IPS-15b (cell line): Measurements from ENCODE around the gene VPS41.

ENCODE experiments used
- H3K27me3 ChIP-seq: one replicate; pipeline ENCODE4 v1.6.1; 2013; ENCODE audit warnings: low read length; ENCODE audit not compliant: control insufficient read depth, insufficient read depth
- H3K36me3 ChIP-seq: one replicate; pipeline ENCODE4 v1.6.1; 2013; ENCODE audit warnings: low read length; ENCODE audit not compliant: control insufficient read depth, insufficient read depth
- H3K4me1 ChIP-seq: one replicate; pipeline ENCODE4 v1.6.1; 2013; ENCODE audit warnings: mild to moderate bottlenecking, low read length; ENCODE audit not compliant: control insufficient read depth, insufficient read depth
- H3K4me3 ChIP-seq: one replicate; pipeline ENCODE4 v1.5.1; 2013; ENCODE audit warnings: low read depth, low read length
- H3K9ac ChIP-seq: one replicate; pipeline ENCODE4 v1.6.1; 2013; ENCODE audit warnings: low read depth, mild to moderate bottlenecking, low read length
- H3K9me3 ChIP-seq: one replicate; pipeline ENCODE4 v1.6.1; 2013; ENCODE audit warnings: mild to moderate bottlenecking, low read length; ENCODE audit not compliant: control insufficient read depth, insufficient read depth

The VPS41 gene

GRCh38 chr7:38903057-38903456 lies 5.9 kb downstream of the VPS41 start:
- H3K27me3 ChIP-seq, result no peaks in the 10 kb centered on the region
- no peak overlapping the region for H3K9ac ChIP-seq
- no peaks in the 10 kb centered on the region for H3K9me3 ChIP-seq
- H3K4me1 ChIP-seq, result peaks cover 5% of the 10 kb centered on the region
- H3K36me3 ChIP-seq, result no peaks in the 10 kb centered on the region
- H3K4me3 ChIP-seq, result no peak overlapping the region

- no peak overlapping the region for H3K4me3 ChIP-seq
- H3K4me1 ChIP-seq, result peaks cover 2% of the 10 kb centered on the region
- no peaks in the 10 kb centered on the region for H3K27me3 ChIP-seq
- no peak overlapping the region for H3K9ac ChIP-seq
- H3K36me3 ChIP-seq, result no peaks in the 10 kb centered on the region
- no peaks in the 10 kb centered on the region for H3K9me3 ChIP-seq
Observed at GRCh38 chr7:38902449-38902848, 6.5 kb downstream of the VPS41 start.

- H3K9ac ChIP-seq, result no peak overlapping the region
- no peaks in the 10 kb centered on the region for H3K4me1 ChIP-seq
- H3K36me3 ChIP-seq, result no peaks in the 10 kb centered on the region
- H3K4me3 ChIP-seq, result no peak overlapping the region
- H3K27me3 ChIP-seq, result no peaks in the 10 kb centered on the region
- H3K9me3 ChIP-seq, result no peaks in the 10 kb centered on the region
Observed at GRCh38 chr7:38893061-38893460, 15.9 kb downstream of the VPS41 start.

- no peaks in the 10 kb centered on the region for H3K27me3 ChIP-seq
- H3K36me3 ChIP-seq, result no peaks in the 10 kb centered on the region
- H3K4me3 ChIP-seq, result no peak overlapping the region
- no peaks in the 10 kb centered on the region for H3K9me3 ChIP-seq
- peaks cover 6% of the 10 kb centered on the region for H3K4me1 ChIP-seq
- H3K9ac ChIP-seq, result no peak overlapping the region
Observed at GRCh38 chr7:38890597-38890996, 18.4 kb downstream of the VPS41 start.

- H3K36me3 ChIP-seq, result no peaks in the 10 kb centered on the region
- no peak overlapping the region for H3K4me3 ChIP-seq
- no peaks in the 10 kb centered on the region for H3K27me3 ChIP-seq
- H3K9me3 ChIP-seq, result no peaks in the 10 kb centered on the region
- H3K4me1 ChIP-seq, result peaks cover 6% of the 10 kb centered on the region
- no peak overlapping the region for H3K9ac ChIP-seq
Observed at GRCh38 chr7:38889872-38890432, 19.0 kb downstream of the VPS41 start.

- H3K27me3 ChIP-seq, result no peaks in the 10 kb centered on the region
- H3K36me3 ChIP-seq, result no peaks in the 10 kb centered on the region
- H3K9me3 ChIP-seq, result no peaks in the 10 kb centered on the region
- no peak overlapping the region for H3K9ac ChIP-seq
- peaks cover 6% of the 10 kb centered on the region for H3K4me1 ChIP-seq
- H3K4me3 ChIP-seq, result no peak overlapping the region
Observed at GRCh38 chr7:38889079-38889478, 19.9 kb downstream of the VPS41 start.

- Histone ChIP-seq H3K4me3 (no peak overlapping the region), H3K36me3 (no peaks in the 10 kb centered on the region), H3K4me1 (peaks cover 6% of the 10 kb centered on the region), H3K9me3 (no peaks in the 10 kb centered on the region), H3K9ac (no peak overlapping the region), H3K27me3 (no peaks in the 10 kb centered on the region)
Observed at GRCh38 chr7:38886265-38886664, 22.7 kb downstream of the VPS41 start.

- no peaks in the 10 kb centered on the region for H3K36me3 ChIP-seq
- no peaks in the 10 kb centered on the region for H3K9me3 ChIP-seq
- no peaks in the 10 kb centered on the region for H3K27me3 ChIP-seq
- H3K9ac ChIP-seq, result no peak overlapping the region
- H3K4me1 ChIP-seq, result peaks cover 6% of the 10 kb centered on the region
- H3K4me3 ChIP-seq, result no peak overlapping the region
Observed at GRCh38 chr7:38883706-38884105, 25.3 kb downstream of the VPS41 start.

GRCh38 chr7:38881947-38882684 lies 26.9 kb downstream of the VPS41 start:
- peaks cover 6% of the 10 kb centered on the region for H3K4me1 ChIP-seq
- no peaks in the 10 kb centered on the region for H3K9me3 ChIP-seq
- no peaks in the 10 kb centered on the region for H3K36me3 ChIP-seq
- no peak overlapping the region for H3K4me3 ChIP-seq
- no peak overlapping the region for H3K9ac ChIP-seq
- H3K27me3 ChIP-seq, result no peaks in the 10 kb centered on the region

GRCh38 chr7:38881015-38881414 lies 28.0 kb downstream of the VPS41 start:
- Histone ChIP-seq H3K36me3 (no peaks in the 10 kb centered on the region), H3K9me3 (no peaks in the 10 kb centered on the region), H3K27me3 (no peaks in the 10 kb centered on the region), H3K4me1 (peaks cover 3% of the 10 kb centered on the region), H3K9ac (no peak overlapping the region), H3K4me3 (no peak overlapping the region)

GRCh38 chr7:38880454-38880853 lies 28.5 kb downstream of the VPS41 start:
- Histone ChIP-seq H3K4me3 (no peak overlapping the region), H3K9me3 (no peaks in the 10 kb centered on the region), H3K27me3 (no peaks in the 10 kb centered on the region), H3K36me3 (no peaks in the 10 kb centered on the region), H3K4me1 (no peaks in the 10 kb centered on the region), H3K9ac (no peak overlapping the region)

- no peak overlapping the region for H3K4me3 ChIP-seq
- H3K27me3 ChIP-seq, result no peaks in the 10 kb centered on the region
- no peaks in the 10 kb centered on the region for H3K4me1 ChIP-seq
- no peaks in the 10 kb centered on the region for H3K36me3 ChIP-seq
- no peaks in the 10 kb centered on the region for H3K9me3 ChIP-seq
- H3K9ac ChIP-seq, result no peak overlapping the region
Observed at GRCh38 chr7:38880035-38880434, 29.0 kb downstream of the VPS41 start.
